ENCODE results near the gene GULP1.

DNA sequence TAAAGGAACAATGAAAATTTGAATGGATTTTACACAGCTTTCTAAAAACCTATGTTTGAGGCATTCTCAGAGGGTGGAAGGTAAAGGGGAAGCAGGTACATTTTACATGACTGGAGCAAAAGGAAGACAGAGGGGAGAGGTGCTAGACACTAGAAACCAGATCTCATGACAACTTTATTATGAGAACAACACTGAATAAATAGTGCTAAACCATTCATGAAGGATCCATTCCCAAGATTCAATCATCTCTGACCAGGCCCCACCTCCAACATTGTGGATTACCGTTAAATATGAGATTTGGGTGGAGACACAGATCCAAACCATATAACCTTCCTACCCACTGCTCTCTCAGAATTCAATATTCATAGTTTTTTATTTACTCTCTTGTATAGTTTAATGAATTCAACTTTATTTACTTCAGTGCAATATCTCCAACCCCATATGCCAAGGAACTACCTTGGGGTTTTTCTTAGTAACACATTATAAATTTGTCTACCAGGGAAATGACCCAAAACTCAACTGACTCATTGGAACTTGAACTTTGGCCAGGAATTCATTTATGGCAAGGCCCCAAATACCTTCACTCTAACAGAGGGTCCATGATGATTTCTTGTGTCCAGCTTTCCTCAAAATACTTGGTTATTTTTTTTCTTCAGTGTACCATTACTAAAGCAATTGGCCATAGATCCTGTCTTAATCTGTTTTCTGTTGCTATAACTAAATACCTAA, 317.8 kb downstream of the GULP1 start:
- TF ChIP-seq CTCF (IDR thresholded peaks at IDR 0.05) (no peak), POLR2A (IDR thresholded peaks at IDR 0.05) (no peak)
